ENCODE measurements around the gene IDI1.

Gene IDI1

GRCh38 chr10:992467-992866 is 56.5 kb downstream of the IDI1 start:
- no peak for DNase-seq

DNA sequence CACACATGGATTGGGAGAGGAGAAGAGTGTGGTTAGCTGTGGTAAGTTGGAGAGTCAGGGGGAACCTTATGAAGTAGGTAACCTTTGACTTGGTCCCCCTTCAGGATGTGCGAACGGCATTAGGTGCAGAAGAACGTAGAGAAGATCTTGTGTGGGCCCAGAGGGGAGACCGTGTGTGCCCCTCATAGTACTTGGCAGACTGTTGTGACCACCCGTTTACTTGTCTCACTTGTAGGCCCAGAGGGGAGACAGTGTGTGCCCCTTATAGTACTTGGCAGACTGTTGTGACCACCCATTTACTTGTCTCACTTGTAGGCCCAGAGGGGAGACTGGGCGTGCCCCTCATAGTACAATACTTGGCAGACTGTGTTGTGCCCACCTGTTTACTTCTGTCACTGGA is 58.1 kb downstream of the IDI1 start:
- no peak for DNase-seq

Data from activated CD4-positive, alpha-beta T cell treated with anti-CD3 and anti-CD28 coated beads, Interleukin-10, Interleukin-2, amounts not matched to agents 100 ng/mL and 50 ng/mL, durations not matched to agents 16 hours and 8 hours (primary cell).